PC-3 (cell line): ENCODE data around the gene ECE1. TPM values are rescaled to one million over a fixed set of nuclear protein-coding genes. Genes with fewer than 3 reads are reported as not detected.

Experiments used
- ATAC-seq: fragments of 200-7000 bp; cut with Tn5 transposase; 2 replicates; pipeline ENCODE4 v1.9.1; 2020; ENCODE audit warnings: mild to moderate bottlenecking, moderate library complexity
- BruUV-seq: library from RNA; stranded (reverse); fragments of 400-500 nt; replicated peaks from 2 replicates; lab custom pipeline; 2021; lab: Mats Ljungman, UMichigan
- CTCF ChIA-PET: fragments of 300-600 bp; sonication (Branson Sonifier 250); formaldehyde crosslinking; loops from one replicate; lab custom pipeline; 2022; ENCODE audit warnings: antibody characterized with exemption; lab: Charles Lee
- POLR2A ChIA-PET: fragments of 300-600 bp; sonication (Branson Sonifier 250); formaldehyde crosslinking; loops from one replicate; lab custom pipeline; 2022; ENCODE audit warnings: antibody characterized with exemption; ENCODE audit not compliant: unreplicated experiment; lab: Charles Lee
- DNase-seq: peaks from one replicate; pipeline ENCODE4 v3.0.0-alpha.2; 2015
- H2AFZ ChIP-seq: fragments of 300-600 bp; sonication (generic); 2 replicates; pipeline ENCODE4 v1.6.0; 2016; ENCODE audit warnings: antibody characterized with exemption, low read length
- H3F3A ChIP-seq: fragments of 300-600 bp; sonication (generic); one replicate; pipeline ENCODE4 v1.6.0; 2017; ENCODE audit warnings: antibody characterized with exemption, low read length, control low read depth, mild to moderate bottlenecking; ENCODE audit not compliant: unreplicated experiment
- H3K27ac ChIP-seq: fragments of 300-600 bp; sonication (generic); 2 replicates; pipeline ENCODE4 v1.5.1; 2016; ENCODE audit warnings: mild to moderate bottlenecking, low read length
- H3K27me3 ChIP-seq: fragments of 300-600 bp; sonication (generic); 2 replicates; pipeline ENCODE4 v1.6.1; 2016; ENCODE audit warnings: low read length, mixed read lengths
- H3K36me3 ChIP-seq: fragments of 300-600 bp; sonication (generic); 2 replicates; pipeline ENCODE4 v1.6.1; 2016; ENCODE audit warnings: low read depth, mixed run types, low read length, mixed read lengths
- H3K4me1 ChIP-seq: fragments of 300-600 bp; sonication (generic); 2 replicates; pipeline ENCODE4 v1.5.1; 2016; ENCODE audit warnings: low read length; ENCODE audit not compliant: insufficient read depth
- H3K4me2 ChIP-seq: fragments of 300-600 bp; sonication (generic); 2 replicates; pipeline ENCODE4 v1.6.0; 2016; ENCODE audit warnings: low read length
- H3K4me3 ChIP-seq: fragments of 300-600 bp; sonication (generic); 2 replicates; pipeline ENCODE4 v1.5.1; 2016; ENCODE audit warnings: mild to moderate bottlenecking, low read length, mixed read lengths
- H3K79me2 ChIP-seq: fragments of 300-600 bp; sonication (generic); 2 replicates; pipeline ENCODE4 v1.6.1; 2017; ENCODE audit warnings: low read length, mixed read lengths
- H3K9ac ChIP-seq: fragments of 300-600 bp; sonication (generic); 2 replicates; pipeline ENCODE4 v1.6.0; 2016; ENCODE audit warnings: mild to moderate bottlenecking, low read length
- H3K9me2 ChIP-seq: fragments of 300-600 bp; sonication (generic); replicated peaks from 2 replicates; pipeline ENCODE4 v1.6.1; 2016; ENCODE audit warnings: mixed run types, low read length, mixed read lengths
- H3K9me3 ChIP-seq: fragments of 300-600 bp; sonication (generic); 2 replicates; pipeline ENCODE4 v1.6.1; 2016; ENCODE audit warnings: low read length, mixed read lengths
- H4K20me1 ChIP-seq: fragments of 300-600 bp; sonication (generic); 2 replicates; pipeline ENCODE4 v1.6.1; 2016; ENCODE audit warnings: low read length, mixed read lengths
- CTCF ChIP-seq: fragments of 300-600 bp; sonication (generic); conservative IDR thresholded peaks from 2 replicates; pipeline ENCODE4 v1.5.1; 2017; ENCODE audit warnings: antibody characterized with exemption, low read depth, mild to moderate bottlenecking, low read length
- EZH2 ChIP-seq: fragments of 300-600 bp; sonication (generic); IDR thresholded peaks from one replicate; pipeline ENCODE4 v1.6.1; 2017; ENCODE audit warnings: antibody characterized with exemption, mild to moderate bottlenecking, low read length; ENCODE audit not compliant: unreplicated experiment
- EZH2phosphoT487 ChIP-seq: fragments of 300-600 bp; sonication (generic); IDR thresholded peaks from 2 replicates; pipeline ENCODE4 v1.6.1; 2018; ENCODE audit warnings: mild to moderate bottlenecking, antibody characterized with exemption, low read length, borderline replicate concordance
- intact Hi-C: fragments of 100-400 bp; cut with micrococcal nuclease; formaldehyde crosslinking; loops from 2 replicates; pipeline ENCODE4 v1.9.0; 2023
- total RNA-seq: library from RNA; depleted of rRNA; stranded (reverse); fragments of >200 nt; gene quantifications from 2 replicates; pipeline ENCODE4 v1.2.3, GENCODE V29; 2014

Gene ECE1
- total RNA-seq, 1 experiment from 2014 or later: 86.8 TPM

- H3K9me3 ChIP-seq: no peaks in the 10 kb centered on the region
- H3F3A ChIP-seq: no peaks in the 10 kb centered on the region
- no peaks in the 10 kb centered on the region for H3K27me3 ChIP-seq
- no peak overlapping the region for H2AFZ ChIP-seq
- H3K4me2 ChIP-seq: no peak overlapping the region
- no peaks in the 10 kb centered on the region for H3K36me3 ChIP-seq
- TF ChIP-seq CTCF (no peak), EZH2phosphoT487 (no peak), EZH2 (no peak)
- no peak overlapping the region for H3K27ac ChIP-seq
- intact Hi-C loops: no loop called here
- H3K79me2 ChIP-seq: peaks cover 60% of the 10 kb centered on the region
- POLR2A ChIA-PET: no interaction called here
- no peak for ATAC-seq
- DNase-seq: no peak
- no peaks in the 10 kb centered on the region for H4K20me1 ChIP-seq
- CTCF ChIA-PET: no interaction called here
- no peak overlapping the region for H3K4me3 ChIP-seq
- no peak overlapping the region for H3K9ac ChIP-seq
- H3K4me1 ChIP-seq: peaks cover 15% of the 10 kb centered on the region
- no TSS peak for BruUV-seq
- no peaks in the 10 kb centered on the region for H3K9me2 ChIP-seq
Measured at GRCh38 chr1:21318714-21319159, 28.5 kb upstream of the ECE1 start.

- no peaks in the 10 kb centered on the region for H4K20me1 ChIP-seq
- H3K27ac ChIP-seq: no peak overlapping the region
- intact Hi-C loops: no loop called here
- no peak overlapping the region for H3K4me3 ChIP-seq
- H3K9me2 ChIP-seq: no peaks in the 10 kb centered on the region
- no peak for TF ChIP-seq CTCF
- DNase-seq (no peak), ATAC-seq (no peak)
- H3K9me3 ChIP-seq: no peaks in the 10 kb centered on the region
- POLR2A ChIA-PET: no interaction called here
- H2AFZ ChIP-seq: no peak overlapping the region
- no peak overlapping the region for H3K9ac ChIP-seq
- no peaks in the 10 kb centered on the region for H3K27me3 ChIP-seq
- no TSS peak for BruUV-seq
- H3K4me2 ChIP-seq: no peak overlapping the region
- H3K36me3 ChIP-seq: no peaks in the 10 kb centered on the region
- no peaks in the 10 kb centered on the region for H3F3A ChIP-seq
- H3K79me2 ChIP-seq: peaks cover 58% of the 10 kb centered on the region
- peaks cover 9% of the 10 kb centered on the region for H3K4me1 ChIP-seq
- CTCF ChIA-PET: no interaction called here
Measured at GRCh38 chr1:21318057-21318713, 27.9 kb upstream of the ECE1 start.

GRCh38 chr1:21317690-21318043, 27.4 kb upstream of the ECE1 start:
- Histone ChIP-seq H3K27me3 (no peaks in the 10 kb centered on the region), H3K9me3 (no peaks in the 10 kb centered on the region), H3K9ac (no peak overlapping the region), H3K27ac (no peak overlapping the region), H3K9me2 (no peaks in the 10 kb centered on the region), H3K36me3 (no peaks in the 10 kb centered on the region), H2AFZ (no peak overlapping the region), H3F3A (no peaks in the 10 kb centered on the region), H3K4me1 (peaks cover 4% of the 10 kb centered on the region), H3K4me2 (no peak overlapping the region), H3K79me2 (peaks cover 53% of the 10 kb centered on the region), H4K20me1 (no peaks in the 10 kb centered on the region), H3K4me3 (no peak overlapping the region)
- POLR2A ChIA-PET: no interaction called here
- DNase-seq (no peak), ATAC-seq (no peak)
- CTCF ChIA-PET: no interaction called here
- no TSS peak for BruUV-seq
- intact Hi-C loops: no loop called here
- TF ChIP-seq EZH2phosphoT487 (no peak), CTCF (no peak), EZH2 (no peak)
